ENCODE measurements around the gene SORT1. TPM values are rescaled to one million over a fixed set of nuclear protein-coding genes. Genes with fewer than 3 reads are reported as not detected.

Gene SORT1
- total and polyA plus RNA-seq, 2 of the 4 experiments (the other 2 are of a cell fraction): 15.8 to 16.7 TPM

DNA sequence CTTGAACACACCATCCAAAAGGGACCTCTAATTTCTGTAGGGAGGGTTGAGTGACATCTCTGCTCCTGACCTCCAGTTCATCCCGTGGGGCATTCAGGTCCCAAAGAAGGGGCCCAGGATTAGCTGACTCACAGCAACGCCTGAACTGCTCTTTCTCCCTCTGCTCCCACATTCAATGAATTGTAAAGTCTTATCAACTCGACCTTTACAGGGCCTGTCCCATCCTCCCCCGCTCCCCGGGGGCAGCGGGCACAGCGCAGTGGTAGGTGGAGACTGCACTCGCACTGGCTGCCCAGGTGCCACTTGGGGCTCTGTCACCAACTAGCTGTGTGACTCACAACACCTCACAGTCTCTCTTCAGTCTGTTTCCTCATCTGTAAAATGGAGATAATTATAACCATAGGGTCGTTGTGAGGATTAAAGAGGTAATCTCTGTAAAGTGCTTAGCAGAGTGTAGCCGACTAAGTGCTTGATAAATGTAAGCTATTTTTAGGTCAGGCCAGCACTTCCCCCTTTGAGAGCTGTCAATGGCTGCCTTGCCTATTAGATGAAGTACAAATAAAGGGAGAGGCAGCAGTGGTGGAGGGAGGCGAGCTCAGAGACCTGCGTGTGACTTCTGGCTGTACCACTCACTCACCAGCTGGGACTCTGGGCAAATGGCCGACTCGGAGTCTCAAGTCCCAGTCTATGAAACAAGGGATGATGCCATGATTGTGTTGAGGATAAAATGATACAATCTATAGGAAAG, 90.3 kb downstream of the SORT1 start:
- no peak overlapping the region for H3K4me3 ChIP-seq (ENCODE audit: insufficient read depth, low read depth, low read length)
- no peak for TF ChIP-seq CHD1 (IDR thresholded peaks at IDR 0.05; ENCODE audit: low read depth, low read length)
- TF ChIP-seq MAFK (IDR thresholded peaks at IDR 0.05; ENCODE audit: low read depth, low read length): no peak
- TF ChIP-seq FOS (IDR thresholded peaks at IDR 0.05; ENCODE audit: low read depth, low read length): no peak
- TF ChIP-seq, protein P1, sequence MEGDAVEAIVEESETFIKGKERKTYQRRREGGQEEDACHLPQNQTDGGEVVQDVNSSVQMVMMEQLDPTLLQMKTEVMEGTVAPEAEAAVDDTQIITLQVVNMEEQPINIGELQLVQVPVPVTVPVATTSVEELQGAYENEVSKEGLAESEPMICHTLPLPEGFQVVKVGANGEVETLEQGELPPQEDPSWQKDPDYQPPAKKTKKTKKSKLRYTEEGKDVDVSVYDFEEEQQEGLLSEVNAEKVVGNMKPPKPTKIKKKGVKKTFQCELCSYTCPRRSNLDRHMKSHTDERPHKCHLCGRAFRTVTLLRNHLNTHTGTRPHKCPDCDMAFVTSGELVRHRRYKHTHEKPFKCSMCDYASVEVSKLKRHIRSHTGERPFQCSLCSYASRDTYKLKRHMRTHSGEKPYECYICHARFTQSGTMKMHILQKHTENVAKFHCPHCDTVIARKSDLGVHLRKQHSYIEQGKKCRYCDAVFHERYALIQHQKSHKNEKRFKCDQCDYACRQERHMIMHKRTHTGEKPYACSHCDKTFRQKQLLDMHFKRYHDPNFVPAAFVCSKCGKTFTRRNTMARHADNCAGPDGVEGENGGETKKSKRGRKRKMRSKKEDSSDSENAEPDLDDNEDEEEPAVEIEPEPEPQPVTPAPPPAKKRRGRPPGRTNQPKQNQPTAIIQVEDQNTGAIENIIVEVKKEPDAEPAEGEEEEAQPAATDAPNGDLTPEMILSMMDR (conservative IDR thresholded peaks at IDR 0.05; ENCODE audit: low read depth, low read length): no peak
- no peak for TF ChIP-seq RFX5 (IDR thresholded peaks at IDR 0.05; ENCODE audit: low read depth, low read length)
- no peak for TF ChIP-seq RAD21 (IDR thresholded peaks at IDR 0.05; ENCODE audit: low read length)
- no peak for TF ChIP-seq MAZ (IDR thresholded peaks at IDR 0.05; ENCODE audit: borderline replicate concordance, low read depth, low read length)
- TF ChIP-seq BHLHE40 (IDR thresholded peaks at IDR 0.05; ENCODE audit: low read depth, low read length): no peak
- TF ChIP-seq, protein P2, sequence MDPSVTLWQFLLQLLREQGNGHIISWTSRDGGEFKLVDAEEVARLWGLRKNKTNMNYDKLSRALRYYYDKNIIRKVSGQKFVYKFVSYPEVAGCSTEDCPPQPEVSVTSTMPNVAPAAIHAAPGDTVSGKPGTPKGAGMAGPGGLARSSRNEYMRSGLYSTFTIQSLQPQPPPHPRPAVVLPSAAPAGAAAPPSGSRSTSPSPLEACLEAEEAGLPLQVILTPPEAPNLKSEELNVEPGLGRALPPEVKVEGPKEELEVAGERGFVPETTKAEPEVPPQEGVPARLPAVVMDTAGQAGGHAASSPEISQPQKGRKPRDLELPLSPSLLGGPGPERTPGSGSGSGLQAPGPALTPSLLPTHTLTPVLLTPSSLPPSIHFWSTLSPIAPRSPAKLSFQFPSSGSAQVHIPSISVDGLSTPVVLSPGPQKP (IDR thresholded peaks at IDR 0.05; ENCODE audit: borderline replicate concordance, low read depth, low read length): no peak
- TF ChIP-seq RCOR1 (IDR thresholded peaks at IDR 0.05; ENCODE audit: insufficient replicate concordance, low read length): no peak
- no peak for TF ChIP-seq MXI1 (IDR thresholded peaks at IDR 0.05; ENCODE audit: borderline replicate concordance, low read depth, low read length)
- no peak overlapping the region for H3K23ac ChIP-seq (ENCODE audit: low read depth, low read length)
- intact Hi-C loops (cut with micrococcal nuclease) (no loop called here), dilution Hi-C loops (cut with HindIII; ENCODE audit: low sequenced_read_pairs, unreplicated experiment) (no loop called here), in situ Hi-C loops (cut with MboI; ENCODE audit: low sequenced_read_pairs) (no loop called here)
- H3K9me1 ChIP-seq (ENCODE audit: insufficient read depth, low read length): peaks cover 17% of the 10 kb centered on the region
- peak overlapping the region; percentile 19; the same call in 1 of the 2 replicates for H4K91ac ChIP-seq (ENCODE audit: insufficient read depth, low read depth, low read length)
- no peak overlapping the region for H2BK20ac ChIP-seq (ENCODE audit: low read depth, low read length)
- H3K36me3 ChIP-seq (ENCODE audit: control insufficient read depth, insufficient read depth, low read length): no peaks in the 10 kb centered on the region
- DNase-seq (no peak), ATAC-seq (ENCODE audit: low read depth) (no peak)
- no peaks in the 10 kb centered on the region for H3K79me1 ChIP-seq (ENCODE audit: low read depth in 1 of 2, low read length in 2 of 2)
- H2BK120ac ChIP-seq (ENCODE audit: low read depth, low read length): 0 out of 2 replicates have a peak overlapping the region, but pooled peaks have one; percentile 1
- 75% methylated on average over 5 of the region's 14 CpGs; no CpG with 5 or more reads in 1 of the 2 experiments for WGBS, 2 experiments (ENCODE audit: extremely low coverage in 2 of 2, insufficient read length in 1 of 2)
- H3K27me3 ChIP-seq (ENCODE audit: control insufficient read depth, insufficient read depth, low read length): no peaks in the 10 kb centered on the region
- H3K9me3 ChIP-seq (ENCODE audit: control insufficient read depth, insufficient read depth, low read length): no peaks in the 10 kb centered on the region
- H3K14ac ChIP-seq (replicated peaks; ENCODE audit: low read depth, low read length): peak overlapping the region; percentile 30; the same call in 1 of the 2 replicates
- H2AK9ac ChIP-seq (replicated peaks; ENCODE audit: low read depth, low read length, poor library complexity): peak overlapping the region; percentile 7
- peak overlapping the region; percentile 48; the same call in 1 of the 2 replicates for H2AK5ac ChIP-seq (ENCODE audit: low read depth, low read length)
- no TSS peak for BruUV-seq (replicated peaks)
- H3K4ac ChIP-seq (ENCODE audit: low read depth, low read length): peak overlapping the region; percentile 46; the same call in 1 of the 2 replicates
- no peak overlapping the region for H3K4me2 ChIP-seq (ENCODE audit: low read depth, low read length)
- H3K18ac ChIP-seq (ENCODE audit: low read depth, low read length): no peak overlapping the region
- H4K5ac ChIP-seq (ENCODE audit: low read depth, low read length): no peak overlapping the region
- peak overlapping the region; percentile 20; the same call in 1 of the 3 replicates for H2BK15ac ChIP-seq (ENCODE audit: low read depth, low read length)
- H4K20me1 ChIP-seq (ENCODE audit: insufficient read depth, low read length): peaks cover 3% of the 10 kb centered on the region; the same call in 1 of the 2 replicates
- no peak overlapping the region for H3K27ac ChIP-seq (ENCODE audit: insufficient read depth, low read length)
- H2BK5ac ChIP-seq (ENCODE audit: low read depth, low read length, poor library complexity, severe bottlenecking): no peak overlapping the region
- CTCF ChIA-PET: interaction anchor here (1.0 to 1.1 kb wide), 2 partner anchors 25 to 31 kb away, joined by 3 to 4 read pairs; partner anchors contain the start of gene PSRC1
- POLR2A ChIA-PET (ENCODE audit: unreplicated experiment): no interaction called here
- peaks cover 17% of the 10 kb centered on the region for H3K4me1 ChIP-seq (ENCODE audit: control insufficient read depth, insufficient read depth, low read length)
- H4K8ac ChIP-seq (ENCODE audit: low read depth in 2 of 2, low read length in 2 of 2): no peak overlapping the region; a peak in 1 of 4 replicates
- no peak overlapping the region for H3K9ac ChIP-seq (ENCODE audit: low read depth, low read length)
- no peak overlapping the region for H3K56ac ChIP-seq (ENCODE audit: extremely low read depth, insufficient read depth, low read length)
- H2AFZ ChIP-seq (replicated peaks; ENCODE audit: low read length, poor library complexity): no peak overlapping the region
